Stimulated activated CD8-positive, alpha-beta memory T cell treated with anti-CD3 and anti-CD28 coated beads, Interleukin-7, amount 100 ng/mL, for 24 hours (primary cell): Measurements from ENCODE around the gene PPP1R1A.

Experiments used
- DNase-seq: peaks from one replicate; pipeline ENCODE4 v3.0.0-alpha.2; 2020; ENCODE audit warnings: low read depth

PPP1R1A gene

GRCh38 chr12:54571193-54572188 lies 17.0 kb downstream of the PPP1R1A start:
- DNase-seq: no peak

DNA sequence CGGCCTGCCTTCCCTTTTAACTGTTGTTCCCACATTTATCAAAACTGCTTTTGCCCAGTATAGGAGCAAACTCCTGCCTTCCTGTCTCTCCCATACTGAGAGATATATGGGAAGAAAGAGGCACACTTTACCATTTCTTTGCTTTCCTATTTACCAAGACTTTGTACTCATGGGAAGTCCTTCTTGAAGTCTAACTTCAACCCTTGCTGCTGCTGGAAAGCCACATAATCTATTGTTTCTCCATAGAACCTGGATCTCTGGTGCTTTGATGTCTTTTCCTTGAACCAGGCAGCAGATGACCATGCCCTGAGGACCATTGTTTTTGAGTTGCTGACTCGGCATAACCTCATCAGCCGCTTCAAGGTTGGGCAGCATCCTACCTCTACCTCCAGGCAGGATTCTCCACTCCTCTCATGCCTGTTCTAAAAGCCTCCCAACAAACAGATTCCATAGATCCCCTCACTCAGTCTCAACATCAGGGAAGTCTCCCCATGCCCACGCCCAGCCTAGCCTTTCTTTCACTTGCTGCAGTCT lies 18.4 kb downstream of the PPP1R1A start:
- no peak for DNase-seq

GRCh38 chr12:54569072-54569471 lies 19.4 kb downstream of the PPP1R1A start:
- no peak for DNase-seq

DNA sequence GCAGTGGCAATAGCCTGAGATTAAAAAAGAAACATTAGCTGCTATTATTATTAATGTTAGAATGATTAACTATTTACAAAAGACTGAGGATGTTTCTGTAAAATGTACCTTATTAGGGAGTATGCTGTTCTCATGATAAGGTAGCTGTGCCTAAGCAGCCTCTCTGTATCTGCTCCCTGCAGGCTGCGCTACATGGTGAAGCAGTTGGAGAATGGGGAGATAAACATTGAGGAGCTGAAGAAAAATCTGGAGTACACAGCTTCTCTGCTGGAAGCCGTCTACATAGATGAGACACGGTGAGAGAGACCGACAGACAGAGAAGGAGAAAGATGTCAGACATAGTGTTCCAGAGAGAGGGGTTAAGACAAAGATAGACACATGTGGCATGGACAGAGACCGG lies 21.7 kb downstream of the PPP1R1A start:
- DNase-seq: no peak

DNA sequence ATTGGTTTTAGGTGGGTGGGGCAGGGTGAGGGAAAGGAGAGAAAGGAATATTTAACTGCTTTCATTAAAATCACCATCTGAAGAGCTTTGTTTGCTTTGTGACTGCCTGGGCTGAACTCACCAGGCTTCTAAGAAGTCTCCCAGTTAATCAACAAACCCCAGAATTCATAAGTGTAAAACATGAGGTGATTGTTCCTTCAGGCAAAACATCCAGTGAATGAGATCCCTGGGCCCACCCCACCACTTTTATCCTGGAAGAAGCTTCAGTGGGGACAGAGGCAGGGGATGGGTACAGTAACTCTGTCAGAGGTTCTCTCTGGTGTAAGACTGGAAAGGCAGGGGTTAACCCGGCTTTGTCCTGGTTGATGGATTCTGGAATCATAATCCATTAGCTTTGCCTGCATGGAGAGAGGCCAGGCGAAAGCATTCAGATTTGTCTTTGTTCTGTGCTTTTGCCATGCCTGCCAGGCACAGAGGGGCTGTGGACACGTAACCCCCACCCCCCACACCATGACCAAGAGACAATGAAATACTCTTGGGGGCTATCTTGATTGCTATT lies 22.4 kb downstream of the PPP1R1A start:
- DNase-seq: no peak

DNA sequence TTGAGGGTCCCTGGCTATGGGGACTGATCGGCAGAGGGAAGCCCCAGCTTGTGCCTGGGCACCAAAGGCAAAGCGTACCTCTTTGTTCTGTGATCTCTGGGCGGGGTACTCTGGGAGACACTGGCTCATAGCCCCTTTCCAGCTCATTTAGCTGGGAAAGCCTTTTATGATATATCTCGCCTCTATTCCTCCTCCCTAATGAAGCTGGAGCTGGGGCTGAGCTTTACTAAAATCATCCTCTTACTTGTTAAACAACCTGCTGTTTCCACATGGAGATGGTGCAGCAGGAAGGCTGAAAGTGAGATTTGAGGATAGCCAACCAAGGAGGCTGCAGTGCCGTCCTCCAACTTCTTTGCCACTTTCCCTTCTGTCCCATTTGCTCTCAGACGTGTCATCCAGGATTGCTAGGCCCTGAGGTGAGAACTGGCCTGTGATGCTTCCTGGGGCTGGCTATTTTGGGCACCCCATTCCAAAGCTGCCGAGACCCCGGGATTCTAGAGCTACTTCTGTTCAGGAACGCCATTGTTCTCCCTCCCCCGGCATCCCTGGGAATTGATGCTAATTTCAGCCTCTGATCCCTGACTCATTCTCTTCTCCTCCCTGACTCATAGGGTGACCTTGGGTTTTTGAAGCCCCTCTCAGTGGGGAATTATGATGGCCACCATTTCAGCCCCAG lies 23.0 kb downstream of the PPP1R1A start:
- DNase-seq: no peak

DNA sequence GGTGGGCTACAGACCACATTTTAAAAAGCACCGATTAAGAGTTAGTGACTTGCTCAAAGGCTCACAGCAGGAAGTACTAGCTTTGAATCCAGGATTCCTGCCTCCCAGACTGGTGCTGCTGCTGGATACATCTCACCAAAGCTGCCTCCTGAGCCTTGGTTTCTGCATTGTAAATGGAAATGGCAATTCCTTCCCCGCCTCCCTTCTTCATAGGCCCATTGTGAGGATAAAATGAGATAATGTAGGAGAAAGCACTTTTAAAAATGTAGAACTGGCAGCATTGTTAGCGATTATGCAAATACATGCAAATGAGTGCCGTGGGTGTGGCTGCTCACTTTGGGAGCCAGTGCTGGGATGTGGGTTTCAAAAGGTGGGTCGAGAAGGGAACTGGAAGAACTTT lies 23.7 kb downstream of the PPP1R1A start:
- DNase-seq: no peak

DNA sequence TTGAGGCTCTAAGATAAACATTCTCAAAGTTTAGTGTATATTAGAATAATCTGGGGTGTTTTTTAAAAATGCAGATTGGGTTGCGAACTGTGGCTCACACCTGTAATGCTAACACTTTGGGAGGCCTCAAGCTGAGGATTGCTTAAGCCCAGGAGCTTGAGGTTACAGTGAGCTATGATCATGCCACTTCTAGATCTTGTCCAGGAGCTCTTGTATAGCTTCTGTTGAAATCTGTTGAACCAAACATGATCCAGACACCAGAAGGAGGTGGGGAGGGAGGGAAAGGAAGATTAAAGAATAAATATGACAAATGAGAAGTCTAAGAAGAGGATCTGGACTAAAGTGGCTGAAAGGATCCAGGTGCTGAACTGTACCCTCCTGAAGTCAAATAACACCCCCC lies 24.7 kb downstream of the PPP1R1A start:
- DNase-seq: no peak

DNA sequence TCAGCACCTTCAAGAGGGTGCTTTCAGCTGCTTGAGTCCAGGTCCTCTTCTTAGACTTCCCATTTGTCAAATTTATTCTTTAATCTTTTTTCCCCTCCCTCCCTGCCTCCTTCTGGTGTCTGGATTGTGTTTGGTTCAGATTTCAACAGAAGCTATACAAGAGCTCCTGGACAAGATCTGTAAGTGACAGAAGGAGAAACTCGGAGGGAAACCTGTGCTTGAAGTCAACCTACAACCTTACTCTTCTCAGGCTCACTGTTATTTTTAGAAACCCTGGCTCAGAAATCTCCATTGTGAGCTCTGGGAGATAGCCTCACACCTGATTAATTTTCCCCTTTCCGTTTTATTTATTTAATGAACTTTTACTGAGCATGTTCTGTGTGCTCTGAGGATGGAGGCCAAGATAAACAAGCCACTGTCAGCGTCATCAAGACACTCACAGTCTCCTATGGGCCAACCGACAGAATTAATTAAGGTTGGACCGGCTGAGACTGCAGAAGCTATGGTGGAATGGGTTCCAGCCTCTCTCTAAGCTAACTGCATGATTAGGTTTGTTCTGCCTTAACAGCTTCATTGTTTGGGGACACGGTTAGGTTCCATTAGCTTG lies 25.6 kb downstream of the PPP1R1A start:
- no peak for DNase-seq

DNA sequence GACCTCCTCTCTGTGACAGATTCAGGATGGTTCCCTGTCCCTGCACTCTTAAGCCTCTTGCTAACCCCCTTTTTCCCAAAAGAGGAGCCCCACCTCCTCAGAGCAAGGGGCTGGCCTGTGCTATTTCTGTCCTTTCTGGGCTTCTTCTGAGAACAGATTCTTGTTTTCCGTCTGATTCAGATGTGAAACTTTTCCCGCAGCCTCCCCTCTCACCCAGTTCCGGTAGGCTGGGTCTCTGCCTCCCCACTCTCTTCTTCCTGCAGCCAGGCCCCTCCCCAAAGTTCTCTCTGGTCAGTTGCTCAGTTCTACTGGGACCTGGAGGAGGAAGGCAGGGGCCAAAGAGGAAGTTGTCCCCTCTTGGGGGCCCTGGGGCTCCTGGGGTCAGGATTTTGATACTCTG lies 27.3 kb downstream of the PPP1R1A start:
- no peak for DNase-seq

DNA sequence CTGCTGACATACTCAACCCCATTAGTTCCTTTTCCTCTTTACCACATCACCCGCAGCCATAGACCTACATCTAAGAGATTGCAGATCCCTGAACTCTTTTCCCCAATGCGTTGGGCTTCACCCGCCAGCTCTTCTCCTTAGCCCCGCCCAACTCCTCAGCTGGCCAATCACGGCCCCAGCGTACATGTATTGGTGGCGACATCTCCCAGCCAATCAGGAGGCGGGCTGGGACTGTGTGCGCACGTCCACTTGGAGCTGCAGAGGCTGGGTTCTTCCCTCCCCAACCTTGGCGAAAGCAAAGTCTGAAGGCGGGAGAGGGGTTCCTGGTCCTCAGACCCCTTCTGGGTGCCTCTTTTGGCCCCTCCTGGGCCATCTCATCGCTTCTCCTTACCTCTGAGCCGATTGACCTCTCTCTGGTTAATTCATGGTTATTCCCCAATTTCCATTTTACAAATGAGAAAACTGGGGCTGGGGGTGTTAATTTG lies 28.0 kb downstream of the PPP1R1A start:
- peak; percentile 53 for DNase-seq

GRCh38 chr12:54558759-54559158 lies 29.7 kb downstream of the PPP1R1A start:
- DNase-seq: no peak

- no peak for DNase-seq
Observed at GRCh38 chr12:54558311-54558710, 30.1 kb downstream of the PPP1R1A start.

GRCh38 chr12:54555670-54556257 lies 32.7 kb downstream of the PPP1R1A start:
- no peak for DNase-seq

GRCh38 chr12:54549774-54550451 lies 38.5 kb downstream of the PPP1R1A start:
- DNase-seq: no peak

GRCh38 chr12:54546511-54546910 lies 41.9 kb downstream of the PPP1R1A start:
- DNase-seq: no peak

DNA sequence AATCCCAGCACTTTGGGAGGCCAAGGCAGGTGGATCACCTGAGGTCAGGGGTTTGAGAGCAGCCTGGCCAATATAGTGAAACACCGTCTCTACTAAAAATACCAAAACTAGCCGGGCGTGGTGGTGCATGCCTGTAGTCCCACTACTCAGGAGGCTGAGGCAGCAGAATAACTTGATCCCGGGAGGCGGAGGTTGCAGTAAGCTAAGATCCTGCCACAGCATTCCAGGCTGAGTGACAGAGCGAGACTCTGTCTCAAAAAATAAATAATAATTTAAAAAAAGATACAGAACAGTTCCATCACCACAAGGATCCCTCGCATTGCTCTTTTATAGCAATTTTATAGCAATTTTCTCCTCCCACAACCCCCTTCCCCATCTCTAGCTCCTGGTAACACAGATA lies 43.7 kb downstream of the PPP1R1A start:
- DNase-seq: no peak

DNA sequence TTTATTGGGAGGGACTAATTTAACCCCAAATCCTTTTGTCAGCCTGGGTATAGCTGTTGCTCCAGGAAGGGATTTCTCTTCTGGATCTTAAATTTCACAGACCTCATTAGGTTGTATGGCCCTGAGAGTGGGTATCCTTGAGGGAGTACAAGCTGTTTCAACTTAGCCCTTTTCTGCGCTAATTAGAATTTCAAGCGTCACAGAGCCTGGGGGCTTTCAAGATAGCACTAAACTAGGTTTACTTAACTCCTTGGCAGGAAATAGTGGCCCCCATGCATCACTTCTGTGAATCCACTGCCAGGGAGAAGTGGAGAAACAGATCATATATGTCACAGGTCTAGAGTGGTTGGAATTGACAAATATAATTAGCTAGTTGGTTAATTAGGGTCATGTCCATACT lies 44.9 kb downstream of the PPP1R1A start:
- no peak for DNase-seq

DNA sequence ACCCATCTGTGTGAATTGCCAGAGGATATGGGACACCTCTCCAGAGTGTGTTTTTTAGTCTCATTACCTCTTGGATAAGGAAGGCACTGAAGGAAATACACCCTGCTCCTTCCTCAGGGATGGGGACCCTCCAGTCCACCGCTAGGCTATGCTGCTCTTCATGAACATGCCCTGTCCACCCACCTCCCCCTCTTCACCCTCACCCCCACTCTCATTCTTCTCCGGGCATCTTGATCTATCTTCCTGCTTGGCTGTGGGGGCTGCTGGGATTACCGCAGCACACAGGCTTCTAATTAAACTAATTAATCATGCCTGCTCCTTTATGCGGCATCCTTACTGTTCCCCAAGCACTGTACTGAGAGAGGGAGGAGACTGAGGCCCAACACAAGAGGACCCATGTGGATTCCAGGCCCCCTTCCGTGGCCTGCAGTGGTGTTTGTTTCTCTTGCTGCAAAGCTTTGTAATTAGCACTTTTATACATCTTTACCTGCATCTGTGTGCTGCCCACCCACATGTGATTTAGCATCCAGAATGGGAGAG lies 46.6 kb downstream of the PPP1R1A start:
- no peak for DNase-seq

DNA sequence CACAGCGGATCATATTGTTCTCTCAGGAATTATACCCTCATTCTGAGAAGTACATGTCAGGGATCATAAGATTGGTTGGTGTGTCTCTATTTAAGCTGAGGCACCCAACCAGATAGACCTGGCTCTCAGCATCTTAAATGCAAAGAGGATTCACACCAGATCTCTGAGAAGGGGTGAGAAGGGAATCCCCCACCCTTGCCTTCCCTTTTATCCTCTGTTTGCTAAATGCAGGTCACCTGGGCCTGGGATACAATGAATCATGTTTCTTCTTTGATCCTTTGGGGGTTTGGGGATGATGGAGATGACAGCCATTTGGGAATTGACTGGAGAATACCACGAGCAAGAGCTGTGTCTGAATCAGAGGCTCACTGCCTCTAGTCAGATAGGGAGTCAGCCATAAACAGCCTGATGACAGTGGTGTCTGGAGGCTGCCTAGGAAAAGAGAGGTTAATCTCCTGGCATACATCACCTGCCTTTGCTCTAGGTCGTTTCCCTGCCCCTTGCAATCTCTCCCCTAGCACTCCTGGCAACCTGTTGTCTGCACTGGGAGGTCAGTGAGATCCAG lies 50.2 kb downstream of the PPP1R1A start:
- no peak for DNase-seq

GRCh38 chr12:54535474-54535873 lies 53.0 kb downstream of the PPP1R1A start:
- DNase-seq: no peak
